ENCODE measurements around the gene PITPNM3.

The PITPNM3 gene

DNA sequence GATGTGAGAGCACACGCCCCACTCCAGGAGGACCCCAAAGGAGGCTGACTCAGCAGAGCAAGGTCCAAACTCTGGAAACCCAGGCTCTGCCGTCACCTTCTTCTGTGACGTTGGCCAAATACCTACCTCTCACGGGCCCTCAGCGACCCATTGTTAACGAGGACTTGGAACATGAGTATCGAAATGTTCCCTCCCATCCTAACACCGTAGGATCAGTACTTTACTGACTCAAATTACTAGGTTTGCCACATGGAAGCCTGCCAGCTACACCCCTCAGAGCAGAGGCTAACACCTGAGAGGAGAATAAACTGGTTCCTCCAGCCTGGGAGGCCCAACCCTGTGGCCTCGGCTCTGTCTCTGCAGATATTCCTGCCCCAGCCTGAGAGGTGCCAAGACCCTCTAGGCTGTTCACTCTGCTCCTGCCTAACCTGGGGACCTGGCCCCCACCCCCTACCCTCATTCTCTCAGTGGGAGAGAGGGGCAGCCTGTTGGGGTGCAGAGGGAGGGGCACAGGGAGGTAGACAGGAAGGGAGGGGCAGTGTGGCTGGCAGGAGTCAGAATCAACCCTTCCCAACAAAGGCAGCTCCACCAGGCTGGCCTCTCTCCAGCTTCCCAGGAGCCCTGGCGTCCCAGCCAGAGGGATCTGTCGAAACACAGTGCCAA lies 4.4 kb downstream of the PITPNM3 start:
- peak in 11 of 58 donors; percentile 11 to 45 (median 22) for DNase-seq

DNA sequence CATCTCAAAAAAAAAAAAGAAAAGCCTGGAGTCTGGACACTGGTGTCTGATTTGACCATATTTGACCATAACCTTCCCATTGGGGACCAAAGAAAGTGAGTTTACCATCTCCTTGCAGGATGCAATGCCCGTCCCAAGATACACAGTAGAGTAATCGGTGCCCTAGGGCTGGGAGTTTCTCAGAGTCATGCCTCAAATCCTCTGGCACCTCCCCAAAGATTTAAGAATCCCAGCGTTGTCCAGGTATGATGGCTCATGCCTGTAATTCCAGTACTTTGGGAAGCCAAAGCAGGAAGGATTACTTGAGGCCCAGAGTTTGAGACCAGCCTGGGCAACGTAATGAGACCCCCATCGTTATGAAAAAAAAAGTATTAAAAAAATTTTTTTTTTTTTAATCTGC lies 5.0 kb downstream of the PITPNM3 start:
- DNase-seq = no peak

DNA sequence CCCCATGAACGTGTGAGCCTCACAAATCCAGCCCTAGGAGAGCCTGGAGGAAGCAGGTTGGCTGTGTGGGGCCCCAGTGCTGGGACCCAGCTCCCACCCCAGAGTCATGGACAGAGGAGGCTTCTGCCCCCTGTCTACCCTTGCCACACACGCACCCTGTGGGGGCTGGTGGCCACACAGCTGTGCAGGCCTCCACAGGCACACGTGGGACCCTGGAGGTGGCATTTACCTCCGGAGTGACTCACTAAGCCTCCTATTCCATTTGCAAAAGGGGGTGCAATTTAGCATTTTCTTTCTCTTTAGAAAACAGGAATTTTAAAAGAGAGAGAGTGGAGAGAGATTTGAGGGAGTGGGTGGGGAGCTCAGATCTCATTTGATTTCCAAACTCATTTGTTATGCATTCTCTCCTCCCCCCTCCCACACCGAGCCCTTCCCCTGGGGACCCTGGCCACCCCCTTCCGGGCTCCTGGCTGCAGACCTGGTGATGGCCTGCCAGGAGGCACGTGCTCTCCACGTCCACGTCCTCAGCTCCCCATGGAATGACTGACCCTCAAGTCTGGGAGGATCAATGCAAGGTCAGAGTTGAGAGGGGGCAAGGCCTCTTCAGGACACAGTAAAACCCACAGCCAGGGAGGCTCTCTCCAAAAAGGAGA lies 6.8 kb downstream of the PITPNM3 start:
- DNase-seq = peak in 1 of 58 donors; percentile 12

DNA sequence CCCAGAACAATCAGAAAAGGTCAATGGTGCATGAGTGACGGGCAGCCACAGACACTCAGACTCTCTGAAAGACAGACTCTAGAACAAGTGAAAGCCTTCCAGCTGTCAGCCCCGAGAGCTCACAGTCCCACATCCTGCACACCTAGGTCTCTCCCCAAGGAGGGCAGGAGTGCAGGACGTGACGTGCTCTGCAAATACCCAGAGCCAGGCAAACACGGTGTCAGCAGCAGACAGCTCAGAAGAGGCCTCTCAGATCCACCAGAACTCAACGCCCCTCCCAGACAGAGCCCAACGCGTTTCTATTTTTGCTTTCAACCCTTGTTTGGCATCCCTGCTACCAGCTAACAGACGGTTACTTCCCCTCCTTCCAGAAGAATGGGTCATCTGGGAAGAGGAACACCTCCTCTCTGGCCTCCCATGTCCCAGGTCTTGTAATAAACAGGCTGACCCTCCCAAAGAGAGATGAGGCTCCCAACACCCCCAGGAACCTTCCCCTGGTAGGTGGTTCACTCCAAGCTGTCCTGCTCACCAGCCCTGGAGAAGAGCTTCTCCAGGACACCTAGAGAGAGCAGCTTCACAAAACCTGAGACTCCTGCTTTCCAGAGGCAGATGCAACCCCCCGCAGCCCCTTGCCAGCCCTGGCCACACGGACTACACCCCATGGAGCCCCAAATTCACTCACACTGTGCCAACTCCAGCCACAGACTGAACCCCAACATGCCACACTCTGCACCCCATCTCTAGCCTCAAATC lies 7.6 kb downstream of the PITPNM3 start:
- DNase-seq = peak in 15 of 58 donors; percentile 12 to 68 (median 28)

DNA sequence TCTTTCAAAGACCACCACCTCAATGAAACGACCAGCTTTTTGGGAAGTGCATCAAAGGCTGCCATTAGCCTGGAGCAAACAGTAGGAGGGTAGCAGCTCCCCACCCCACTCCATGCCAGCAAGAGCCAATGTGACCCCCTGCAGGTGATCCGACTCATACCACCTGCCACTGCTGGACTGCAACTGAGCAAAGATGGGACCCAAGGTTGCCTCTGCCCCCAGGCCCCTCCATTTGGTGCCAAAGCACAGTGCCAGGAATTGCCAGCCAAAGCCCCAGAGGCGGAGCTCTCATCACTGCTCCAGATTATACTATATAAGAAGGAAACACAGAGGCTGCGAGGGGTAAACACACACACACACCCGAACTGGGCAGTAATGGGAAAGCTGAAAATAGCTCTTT lies 8.3 kb downstream of the PITPNM3 start:
- no peak for DNase-seq

DNA sequence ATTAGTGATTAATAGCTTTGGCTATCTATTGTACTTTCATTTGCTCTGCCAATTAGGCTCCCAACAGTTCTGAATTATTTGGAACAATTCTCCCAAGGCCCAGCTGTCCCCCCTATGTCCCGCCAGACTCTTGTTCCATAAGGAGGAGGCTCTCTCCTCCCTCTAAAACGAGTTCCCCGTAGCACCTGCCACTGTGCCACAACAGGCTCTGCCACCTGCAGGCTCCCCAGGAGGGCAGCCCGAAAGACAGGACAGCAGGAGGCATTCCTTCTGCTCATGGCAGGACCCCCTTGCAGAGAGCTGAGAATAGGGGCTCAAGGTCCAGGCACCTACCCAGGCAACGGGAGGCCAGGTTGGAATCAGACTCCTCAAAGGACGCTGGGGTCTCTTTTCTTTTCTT lies 9.0 kb downstream of the PITPNM3 start:
- DNase-seq = no peak

DNA sequence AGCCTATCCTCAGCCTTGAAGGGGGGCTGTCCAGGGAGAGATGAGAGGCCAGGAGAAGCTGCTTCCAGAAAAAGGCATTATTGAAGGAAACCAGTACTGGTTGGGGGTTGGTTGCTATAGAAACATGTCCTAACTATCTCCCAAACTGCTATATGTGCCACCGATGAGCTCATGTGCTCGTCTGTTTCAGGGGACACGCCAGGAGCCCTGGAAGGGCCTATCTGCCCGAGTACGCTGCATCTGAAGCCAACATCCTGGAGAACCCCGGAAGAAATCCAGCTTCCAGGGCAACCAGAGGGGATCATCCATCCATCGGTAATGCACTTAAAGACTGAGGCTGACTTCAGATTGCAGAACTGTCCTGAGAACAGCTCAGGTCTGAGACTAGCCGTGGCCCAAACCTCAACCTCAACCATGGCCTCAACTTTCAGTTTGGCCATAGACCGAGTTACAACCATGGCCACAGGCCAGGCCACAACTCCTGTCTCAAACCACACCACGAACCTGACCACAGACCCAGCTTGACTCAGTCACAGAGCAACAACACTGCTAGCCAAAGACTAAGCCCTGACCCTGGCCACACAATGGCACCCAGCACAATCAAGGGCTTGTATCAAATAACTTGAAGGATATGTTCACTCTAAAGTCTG lies 10.2 kb downstream of the PITPNM3 start:
- peak in 15 of 58 donors; percentile 9 to 63 (median 19) for DNase-seq

DNA sequence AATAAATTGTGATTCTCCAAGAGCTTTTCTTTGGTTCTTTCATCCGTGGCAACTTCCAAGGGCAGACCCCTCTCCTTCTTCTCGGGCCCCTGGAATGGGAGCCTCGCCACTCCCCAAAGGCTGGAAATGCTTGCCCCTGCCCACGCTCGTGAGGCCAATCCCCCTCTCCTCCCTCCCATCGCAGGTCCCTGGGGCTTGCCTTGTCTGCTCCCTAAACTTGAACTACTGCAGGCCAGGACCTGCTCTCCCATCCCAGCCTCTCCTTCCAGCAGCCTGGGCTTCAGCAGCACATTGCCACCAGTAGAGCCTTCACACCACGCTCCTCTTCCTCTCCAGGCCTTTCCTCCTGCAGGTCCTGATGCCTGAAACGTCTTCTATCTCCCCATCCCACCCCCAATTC lies 11.1 kb downstream of the PITPNM3 start:
- DNase-seq = no peak

DNA sequence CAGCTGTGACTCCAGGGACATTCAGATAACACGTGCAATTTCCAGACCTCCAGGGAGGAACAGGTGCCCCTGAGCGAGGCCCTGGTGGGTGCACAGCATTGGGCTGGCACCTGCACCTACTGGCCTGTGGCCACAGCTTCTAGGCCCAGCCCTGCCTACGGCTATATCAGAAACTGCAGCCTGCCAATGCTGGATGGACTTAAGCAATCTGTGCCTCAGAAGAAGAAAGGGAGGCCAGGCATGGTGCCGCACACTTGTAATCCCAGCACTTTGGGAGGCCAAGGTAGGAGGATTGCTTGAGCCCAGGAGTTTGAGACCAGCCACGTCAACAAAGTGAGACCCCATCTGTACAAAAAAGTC lies 12.4 kb downstream of the PITPNM3 start:
- no peak for DNase-seq

DNA sequence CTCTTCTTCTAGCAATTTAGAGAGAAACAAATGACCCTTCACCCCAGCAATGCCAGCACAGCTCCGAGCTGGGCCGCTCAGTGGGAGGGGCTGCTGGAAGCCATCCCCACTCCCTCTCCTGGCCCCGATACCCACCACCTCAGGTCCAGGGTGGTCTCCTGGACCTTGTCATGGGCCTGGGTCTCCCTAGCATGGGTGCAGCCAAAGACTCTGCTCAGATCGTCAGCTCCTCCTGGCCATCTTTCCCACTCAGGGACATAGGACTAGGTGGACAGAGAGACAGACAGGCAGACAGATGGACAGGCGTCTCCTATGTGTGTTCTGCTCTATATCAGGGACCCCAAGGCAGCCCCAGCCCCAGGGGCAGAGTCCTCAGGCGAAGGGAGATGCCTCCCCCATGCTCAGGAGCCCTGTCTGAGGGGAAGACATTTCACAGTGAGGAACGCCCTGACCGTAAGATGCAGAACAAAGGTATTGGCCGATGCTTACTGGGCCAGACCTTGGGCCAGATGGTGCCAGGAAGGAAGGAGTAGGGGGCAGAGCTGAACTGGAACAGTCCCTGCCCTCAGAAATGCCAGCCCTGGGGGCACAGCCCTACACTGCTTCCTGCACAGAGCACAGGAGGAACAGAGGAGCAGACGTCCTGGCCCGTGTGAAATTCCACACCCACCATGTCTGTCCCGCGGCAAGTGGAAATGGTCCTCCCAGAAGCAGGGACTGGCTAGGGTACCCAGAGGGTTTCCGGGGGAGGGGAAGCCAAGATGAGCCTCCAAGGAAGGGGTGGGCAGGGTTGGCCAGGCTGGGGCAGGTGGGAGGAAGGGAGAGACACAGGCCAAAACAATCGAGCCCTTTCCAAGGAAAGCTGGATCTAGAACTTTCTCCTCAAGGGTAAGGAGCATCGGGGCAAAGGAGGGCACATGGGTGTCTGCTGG lies 13.0 kb downstream of the PITPNM3 start:
- DNase-seq = no peak

DNA sequence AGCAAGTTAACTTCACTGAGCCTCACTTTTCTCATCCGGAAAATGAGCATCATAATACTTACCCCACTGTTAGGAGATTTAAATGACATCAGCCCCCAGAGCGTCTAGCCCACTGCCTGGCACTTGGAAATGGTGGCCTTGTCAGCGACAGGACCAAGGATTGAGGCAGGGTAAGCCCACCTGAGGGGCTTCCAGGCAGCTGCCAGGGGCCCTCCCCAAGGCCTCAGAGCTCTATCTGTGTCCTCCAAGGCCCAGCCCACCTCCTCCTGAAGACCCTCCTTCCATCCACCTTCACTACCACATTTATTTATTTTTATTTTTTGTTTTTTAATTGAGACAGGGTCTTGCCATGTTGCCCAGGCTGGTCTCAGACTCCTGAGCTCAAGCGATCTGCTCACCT lies 13.8 kb downstream of the PITPNM3 start:
- no peak for DNase-seq

DNA sequence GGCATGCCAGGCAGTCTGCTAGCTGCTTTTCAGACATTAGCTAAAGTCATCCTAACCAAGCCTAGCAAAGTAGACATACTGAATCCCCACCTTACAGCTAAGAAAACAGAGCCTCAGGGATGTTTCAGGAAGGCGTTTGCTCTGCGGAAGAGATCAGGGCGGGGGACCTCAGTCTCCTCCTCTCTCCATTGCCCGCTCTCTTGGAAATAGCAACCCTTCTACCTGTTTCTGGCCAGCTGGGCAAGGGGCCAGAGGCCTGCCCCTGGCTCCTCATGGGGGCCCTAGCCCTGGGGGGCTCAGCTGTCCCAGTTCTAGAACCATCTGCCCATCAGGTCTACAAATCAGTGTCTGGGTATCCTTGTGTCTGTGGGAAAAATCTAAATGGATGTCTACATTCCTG lies 14.5 kb downstream of the PITPNM3 start:
- DNase-seq = no peak

DNA sequence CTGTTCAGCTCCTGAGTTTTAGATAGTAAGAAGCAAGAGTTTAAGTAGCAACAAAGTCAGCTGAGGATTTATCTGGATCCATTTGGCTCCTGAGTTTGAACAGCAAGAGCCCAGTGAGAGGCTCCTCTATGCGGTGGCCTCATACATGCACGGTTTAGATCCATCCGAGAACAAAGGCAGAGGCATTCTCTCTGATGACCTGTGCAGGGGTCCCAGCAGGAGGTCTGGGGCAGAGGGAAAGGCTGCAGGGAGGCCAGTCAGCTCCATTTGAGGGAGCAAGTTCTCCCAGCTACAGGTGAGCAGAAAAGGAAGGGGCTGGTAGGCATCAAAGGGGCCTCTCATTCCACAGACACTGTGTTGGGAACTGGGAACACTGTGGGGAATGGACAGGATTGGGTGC lies 16.5 kb downstream of the PITPNM3 start:
- no peak for DNase-seq

DNA sequence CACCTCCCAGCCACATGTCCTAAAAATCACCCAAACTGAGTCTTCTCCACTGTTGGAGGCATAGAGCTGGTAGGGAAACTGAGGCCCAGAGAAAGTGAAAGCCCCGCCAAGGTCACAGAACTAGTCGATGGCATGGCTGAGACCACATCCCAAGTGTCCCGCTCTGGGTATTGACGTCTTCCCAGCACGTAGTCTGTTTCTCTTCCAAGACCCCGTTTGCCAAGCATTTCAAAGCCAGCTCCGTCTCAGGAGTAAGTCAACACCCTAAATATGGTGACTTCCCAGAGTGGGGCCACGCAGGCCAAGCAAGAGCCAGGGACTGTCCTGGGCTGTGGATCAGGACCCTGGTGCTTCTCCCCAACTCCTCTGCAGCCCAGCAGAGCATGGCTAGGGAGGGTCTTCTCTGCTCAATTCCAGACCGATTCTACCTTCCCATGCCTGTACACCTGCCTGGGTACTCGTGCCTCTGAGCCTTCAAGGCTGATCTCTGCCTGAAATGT lies 19.7 kb downstream of the PITPNM3 start:
- no peak for DNase-seq

DNA sequence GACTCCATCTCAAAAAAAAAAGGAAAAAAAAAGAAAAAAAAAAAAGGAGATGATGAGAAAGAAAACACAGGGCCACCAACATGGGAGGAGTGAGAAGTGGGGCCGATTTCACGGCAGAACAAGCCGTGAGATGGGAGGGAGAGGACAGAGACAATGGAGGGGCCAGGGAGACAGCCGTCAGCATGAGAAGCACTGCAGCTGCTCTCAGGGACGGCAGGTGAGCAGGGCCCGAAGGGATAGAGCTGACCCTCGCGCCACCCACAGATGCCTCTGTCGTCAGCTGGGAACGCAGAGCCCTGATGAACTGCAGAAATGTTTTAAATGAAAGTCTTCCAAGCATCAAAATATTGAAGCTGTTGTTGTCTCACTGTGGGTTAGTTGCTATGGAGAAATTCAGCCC lies 20.3 kb downstream of the PITPNM3 start:
- no peak for DNase-seq

DNA sequence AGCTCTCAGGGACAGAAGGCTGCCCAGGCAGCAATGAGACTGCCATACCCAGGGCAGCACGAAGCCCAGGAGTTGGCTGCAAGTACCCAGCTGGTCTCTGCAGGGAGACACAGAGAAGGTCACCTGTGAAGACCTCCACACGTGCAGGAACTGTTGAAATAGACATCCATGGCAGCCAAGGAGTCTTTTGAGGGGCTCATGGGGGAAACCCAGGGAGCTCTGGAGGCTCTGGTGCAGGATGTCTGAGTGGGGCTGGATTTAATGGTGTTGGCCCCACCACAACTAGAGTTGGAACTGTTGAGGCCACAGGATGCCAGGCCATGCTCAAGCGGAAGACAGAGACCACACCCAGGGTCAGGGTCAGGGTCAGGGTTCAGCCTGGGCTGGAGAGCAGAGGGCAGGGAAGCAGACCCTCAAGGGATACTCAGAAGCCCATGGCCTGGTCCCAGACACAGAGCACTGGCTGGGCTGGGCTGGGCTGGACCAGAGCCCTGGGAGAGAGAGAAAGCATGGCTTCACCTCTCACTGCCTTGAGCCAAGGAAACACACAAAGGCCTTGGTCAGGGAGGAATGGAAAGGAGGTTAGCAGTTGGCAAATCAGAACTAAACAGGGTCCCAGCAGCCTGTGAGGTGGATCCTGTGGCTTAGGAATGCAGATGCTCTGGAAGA lies 21.4 kb downstream of the PITPNM3 start:
- DNase-seq = peak in 1 of 58 donors; percentile 17

DNA sequence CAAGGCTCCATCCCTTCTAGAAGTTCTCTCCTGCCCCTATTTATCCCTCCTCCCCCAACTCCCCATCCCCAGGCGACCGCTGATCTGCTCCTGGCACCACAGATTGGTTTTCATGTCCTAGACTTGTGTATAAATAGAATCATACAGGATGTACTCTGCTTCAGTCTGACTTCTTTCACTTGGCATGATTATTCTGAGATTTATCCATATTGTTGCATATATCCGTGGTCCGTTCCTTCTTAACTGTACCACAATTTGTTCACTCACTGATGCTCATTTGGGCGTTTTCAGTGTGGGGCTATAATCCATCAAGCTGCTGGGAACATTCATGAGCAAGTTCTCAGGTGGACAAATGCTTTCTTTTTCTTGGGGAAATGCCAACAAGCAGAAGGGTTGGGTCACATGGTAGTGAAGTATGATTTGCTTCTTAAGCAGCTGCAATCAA lies 23.9 kb downstream of the PITPNM3 start:
- peak in 2 of 58 donors; percentile 32 to 34 for DNase-seq

DNA sequence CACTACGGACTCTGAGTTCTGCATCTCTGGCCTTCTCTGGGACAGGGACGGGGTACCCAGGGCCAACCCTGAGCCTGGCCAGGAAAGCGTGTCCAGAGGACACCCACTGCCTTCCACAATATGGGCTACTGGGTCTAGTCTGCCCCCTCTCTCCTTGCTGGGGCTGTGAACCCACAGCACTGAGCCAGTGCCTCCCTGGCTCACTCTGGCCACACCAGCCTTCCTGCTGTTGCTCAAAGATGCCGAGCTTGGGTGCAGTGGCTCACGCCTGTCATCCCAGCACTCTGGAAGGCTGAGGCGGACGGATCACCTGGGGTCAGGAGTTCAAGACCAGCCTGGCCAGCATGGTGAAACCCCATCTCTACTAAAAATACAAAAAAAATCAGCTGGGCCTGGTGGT lies 24.8 kb downstream of the PITPNM3 start:
- DNase-seq = no peak

DNA sequence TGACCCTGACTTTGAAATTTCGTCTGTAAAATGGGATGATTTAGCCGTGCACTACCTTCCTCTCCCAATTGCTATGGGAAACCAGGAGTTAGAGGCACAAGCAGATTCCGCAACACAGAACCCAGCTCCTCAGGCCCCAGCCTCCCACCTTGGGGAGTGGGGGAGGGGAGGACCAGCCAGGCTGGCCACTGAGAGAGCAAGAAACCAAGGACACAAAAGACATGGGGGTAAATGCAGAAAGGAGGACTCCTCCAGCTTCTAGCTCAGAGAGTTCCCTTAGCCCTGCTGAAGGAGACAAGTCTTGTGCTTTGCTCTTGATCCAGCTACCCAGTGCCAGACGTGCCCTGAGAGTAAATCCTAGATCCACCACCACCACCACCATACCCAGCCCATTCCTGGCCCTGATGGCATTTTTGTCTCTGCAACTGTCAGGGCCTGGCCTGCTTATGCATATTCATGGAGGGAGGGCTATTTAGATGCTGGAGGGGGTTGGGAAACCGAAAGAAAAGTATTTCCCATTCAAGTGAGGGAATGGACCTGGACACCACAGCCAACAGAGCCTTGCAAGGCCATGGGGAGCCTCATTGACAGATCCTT lies 25.9 kb downstream of the PITPNM3 start:
- DNase-seq = no peak

DNA sequence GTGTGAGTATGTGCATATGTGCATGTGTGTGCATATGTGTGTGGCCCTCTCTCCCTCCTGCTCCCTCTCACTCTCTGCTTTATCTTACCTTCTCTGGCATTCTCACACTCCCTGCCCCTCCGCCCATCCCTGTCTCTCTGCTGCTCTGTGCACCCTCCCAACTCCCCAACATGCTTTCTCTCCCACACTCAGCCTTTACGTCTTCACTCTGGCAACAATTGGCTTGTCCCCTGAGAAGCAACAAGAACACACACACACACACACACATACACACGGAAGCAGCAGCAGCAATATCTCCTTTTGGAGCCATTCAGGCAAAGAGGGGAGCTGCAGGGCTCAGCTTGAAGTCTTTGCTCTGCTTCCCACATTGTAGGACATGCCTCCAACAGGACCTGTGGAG lies 27.8 kb downstream of the PITPNM3 start:
- peak in 17 of 58 donors; percentile 14 to 79 (median 30) for DNase-seq

Data from anterior cingulate cortex (tissue), 58 donors.